Measurements from ENCODE around the gene PLCL2.

DNA sequence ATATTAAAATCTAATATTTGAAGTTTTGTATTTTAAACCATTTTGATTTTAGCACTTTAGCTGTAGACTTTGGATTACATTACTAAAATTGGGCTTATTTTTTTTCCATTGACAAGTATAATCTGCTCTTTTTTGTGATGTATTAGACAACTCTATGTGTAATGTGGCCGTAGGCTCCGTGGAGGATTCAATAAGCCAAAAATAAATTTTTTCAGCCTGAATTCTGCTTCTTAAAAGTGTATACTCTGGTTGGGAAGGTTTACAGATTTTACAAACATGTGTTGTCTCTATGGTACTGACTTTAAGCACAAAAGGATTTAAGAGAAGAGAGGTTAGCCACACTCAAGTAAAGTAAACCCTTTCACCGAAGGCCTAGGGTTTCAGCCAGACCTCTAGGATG, 110.8 kb downstream of the PLCL2 start:
- no peak for TF ChIP-seq POLR2A (IDR thresholded peaks at IDR 0.05)
- TF ChIP-seq, protein P1, sequence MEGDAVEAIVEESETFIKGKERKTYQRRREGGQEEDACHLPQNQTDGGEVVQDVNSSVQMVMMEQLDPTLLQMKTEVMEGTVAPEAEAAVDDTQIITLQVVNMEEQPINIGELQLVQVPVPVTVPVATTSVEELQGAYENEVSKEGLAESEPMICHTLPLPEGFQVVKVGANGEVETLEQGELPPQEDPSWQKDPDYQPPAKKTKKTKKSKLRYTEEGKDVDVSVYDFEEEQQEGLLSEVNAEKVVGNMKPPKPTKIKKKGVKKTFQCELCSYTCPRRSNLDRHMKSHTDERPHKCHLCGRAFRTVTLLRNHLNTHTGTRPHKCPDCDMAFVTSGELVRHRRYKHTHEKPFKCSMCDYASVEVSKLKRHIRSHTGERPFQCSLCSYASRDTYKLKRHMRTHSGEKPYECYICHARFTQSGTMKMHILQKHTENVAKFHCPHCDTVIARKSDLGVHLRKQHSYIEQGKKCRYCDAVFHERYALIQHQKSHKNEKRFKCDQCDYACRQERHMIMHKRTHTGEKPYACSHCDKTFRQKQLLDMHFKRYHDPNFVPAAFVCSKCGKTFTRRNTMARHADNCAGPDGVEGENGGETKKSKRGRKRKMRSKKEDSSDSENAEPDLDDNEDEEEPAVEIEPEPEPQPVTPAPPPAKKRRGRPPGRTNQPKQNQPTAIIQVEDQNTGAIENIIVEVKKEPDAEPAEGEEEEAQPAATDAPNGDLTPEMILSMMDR (IDR thresholded peaks at IDR 0.05), result no peak
- TF ChIP-seq EP300 (IDR thresholded peaks at IDR 0.05), result no peak

All from ovary (tissue), 3 donors.